ACC112 (cell line): ENCODE data around the gene CORO6.

Experiments used
- H2AFZ ChIP-seq: fragments of 200-600 bp; sonication (generic); one replicate; pipeline ENCODE4 v1.6.0; 2017; ENCODE audit warnings: antibody characterized with exemption, low read length; ENCODE audit not compliant: unreplicated experiment
- H3K27ac ChIP-seq: fragments of 200-600 bp; sonication (generic); 2 replicates; pipeline ENCODE4 v1.5.1; 2014; ENCODE audit warnings: low read depth, mild to moderate bottlenecking, antibody characterized with exemption, low read length, moderate library complexity
- H3K27me3 ChIP-seq: fragments of 200-600 bp; sonication (generic); 2 replicates; pipeline ENCODE4 v1.6.1; 2014; ENCODE audit warnings: mild to moderate bottlenecking, antibody characterized with exemption, low read length, moderate library complexity, mixed read lengths; ENCODE audit not compliant: insufficient read depth
- H3K36me3 ChIP-seq: fragments of 200-600 bp; sonication (generic); 2 replicates; pipeline ENCODE4 v1.6.1; 2016; ENCODE audit warnings: mild to moderate bottlenecking, antibody characterized with exemption, low read length, moderate library complexity, mixed read lengths; ENCODE audit not compliant: insufficient read depth
- H3K4me1 ChIP-seq: fragments of 200-600 bp; sonication (generic); one replicate; pipeline ENCODE4 v1.6.1; 2016; ENCODE audit warnings: low read length, mixed read lengths; ENCODE audit not compliant: insufficient read depth, unreplicated experiment, control insufficient read depth
- H3K4me3 ChIP-seq: fragments of 200-600 bp; sonication (generic); 2 replicates; pipeline ENCODE4 v1.5.1; 2014; ENCODE audit warnings: mild to moderate bottlenecking, low read depth, low read length
- H3K79me2 ChIP-seq: fragments of 200-600 bp; sonication (generic); one replicate; pipeline ENCODE4 v1.6.0; 2016; ENCODE audit warnings: low read length; ENCODE audit not compliant: control insufficient read depth, unreplicated experiment, insufficient read depth

The CORO6 gene

GRCh38 chr17:29633886-29634285, 11.2 kb upstream of the CORO6 start:
- no peak overlapping the region for H3K4me3 ChIP-seq
- no peak overlapping the region for H2AFZ ChIP-seq
- H3K27ac ChIP-seq: no peak overlapping the region
- no peaks in the 10 kb centered on the region for H3K27me3 ChIP-seq
- no peaks in the 10 kb centered on the region for H3K79me2 ChIP-seq
- H3K36me3 ChIP-seq: peaks cover 4% of the 10 kb centered on the region; the same call in 1 of the 2 replicates
- H3K4me1 ChIP-seq: peaks cover 2% of the 10 kb centered on the region

- peaks cover 4% of the 10 kb centered on the region; the same call in 1 of the 2 replicates for H3K36me3 ChIP-seq
- no peaks in the 10 kb centered on the region for H3K4me1 ChIP-seq
- H3K27me3 ChIP-seq: no peaks in the 10 kb centered on the region
- H3K27ac ChIP-seq: no peak overlapping the region
- no peak overlapping the region for H3K4me3 ChIP-seq
- H2AFZ ChIP-seq: no peak overlapping the region
- H3K79me2 ChIP-seq: no peaks in the 10 kb centered on the region
Observed at GRCh38 chr17:29630630-29631193, 8.0 kb upstream of the CORO6 start.

GRCh38 chr17:29629839-29630238, 7.1 kb upstream of the CORO6 start:
- Histone ChIP-seq H3K36me3 (peaks cover 4% of the 10 kb centered on the region; the same call in 1 of the 2 replicates), H3K4me3 (no peak overlapping the region), H3K79me2 (no peaks in the 10 kb centered on the region)

GRCh38 chr17:29628644-29629043, 5.9 kb upstream of the CORO6 start:
- Histone ChIP-seq H3K27ac (no peak overlapping the region), H3K27me3 (no peaks in the 10 kb centered on the region), H3K79me2 (no peaks in the 10 kb centered on the region)

More at GRCh38 chr17:29629839-29630238, 7.1 kb upstream of the CORO6 start:
- Histone ChIP-seq H3K4me1 (peaks cover 5% of the 10 kb centered on the region), H3K27me3 (no peaks in the 10 kb centered on the region), H2AFZ (no peak overlapping the region), H3K27ac (no peak overlapping the region)

GRCh38 chr17:29627951-29628350, 5.2 kb upstream of the CORO6 start:
- Histone ChIP-seq H3K4me1 (peaks cover 5% of the 10 kb centered on the region), H3K27me3 (no peaks in the 10 kb centered on the region), H3K4me3 (no peak overlapping the region), H3K36me3 (0 out of 2 replicates have a peak, but pooled peaks cover 4% of the 10 kb centered on the region), H3K79me2 (no peaks in the 10 kb centered on the region), H2AFZ (no peak overlapping the region), H3K27ac (no peak overlapping the region)

More at GRCh38 chr17:29628644-29629043, 5.9 kb upstream of the CORO6 start:
- Histone ChIP-seq H3K4me3 (no peak overlapping the region), H3K36me3 (peaks cover 4% of the 10 kb centered on the region; the same call in 1 of the 2 replicates), H2AFZ (no peak overlapping the region), H3K4me1 (peaks cover 5% of the 10 kb centered on the region)

GRCh38 chr17:29625037-29625750, 2.5 kb upstream of the CORO6 start:
- H3K36me3 ChIP-seq: no peaks in the 10 kb centered on the region
- peaks cover 15% of the 10 kb centered on the region for H3K4me1 ChIP-seq
- no peak overlapping the region for H3K27ac ChIP-seq
- no peaks in the 10 kb centered on the region for H3K27me3 ChIP-seq
- no peaks in the 10 kb centered on the region for H3K79me2 ChIP-seq
- no peak overlapping the region for H2AFZ ChIP-seq
- H3K4me3 ChIP-seq: no peak overlapping the region

- no peak overlapping the region for H2AFZ ChIP-seq
- H3K4me1 ChIP-seq: peaks cover 17% of the 10 kb centered on the region
- no peak overlapping the region for H3K27ac ChIP-seq
- no peaks in the 10 kb centered on the region for H3K36me3 ChIP-seq
- H3K27me3 ChIP-seq: no peaks in the 10 kb centered on the region
- no peaks in the 10 kb centered on the region for H3K79me2 ChIP-seq
- H3K4me3 ChIP-seq: no peak overlapping the region
Observed at GRCh38 chr17:29624586-29624985, 1.9 kb upstream of the CORO6 start.

GRCh38 chr17:29623283-29623647, 553 bp upstream of the CORO6 start:
- H3K4me1 ChIP-seq: peaks cover 17% of the 10 kb centered on the region

GRCh38 chr17:29621751-29622194, 939 bp downstream of the CORO6 start:
- Histone ChIP-seq H3K27me3 (peaks cover 4% of the 10 kb centered on the region; the same call in 1 of the 2 replicates), H3K79me2 (no peaks in the 10 kb centered on the region), H3K4me3 (peak overlapping the region; percentile 89), H2AFZ (no peak overlapping the region), H3K27ac (no peak overlapping the region), H3K36me3 (no peaks in the 10 kb centered on the region), H3K4me1 (peaks cover 17% of the 10 kb centered on the region)

More at GRCh38 chr17:29623283-29623647, 553 bp upstream of the CORO6 start:
- Histone ChIP-seq H3K27ac (no peak overlapping the region), H3K4me3 (peak overlapping the region; percentile 89; the same call in 1 of the 2 replicates), H3K36me3 (no peaks in the 10 kb centered on the region), H3K79me2 (no peaks in the 10 kb centered on the region), H3K27me3 (no peaks in the 10 kb centered on the region), H2AFZ (no peak overlapping the region)

- H3K4me1 ChIP-seq: peaks cover 20% of the 10 kb centered on the region
- H3K36me3 ChIP-seq: no peaks in the 10 kb centered on the region
- H3K79me2 ChIP-seq: no peaks in the 10 kb centered on the region
- H3K27ac ChIP-seq: no peak overlapping the region
- peaks cover 12% of the 10 kb centered on the region for H3K27me3 ChIP-seq
- H3K4me3 ChIP-seq: no peak overlapping the region
- H2AFZ ChIP-seq: no peak overlapping the region
Observed at GRCh38 chr17:29620779-29621500, 1.8 kb downstream of the CORO6 start.
